Nephron (organoid): ENCODE data around the gene PDYN.

Experiments used
- H3K27ac Mint-ChIP-seq, 3 experiments: 2 replicates each; pipeline ENCODE4 v1.8.0; 2020; ENCODE audit warnings: mixed read lengths in 3 of 3, mild to moderate bottlenecking in 2 of 3, moderate library complexity in 1 of 3
- H3K27me3 Mint-ChIP-seq: 2 replicates; pipeline ENCODE4 v1.8.0; 2021; ENCODE audit warnings: low read depth, mild to moderate bottlenecking, moderate library complexity, mixed read lengths
- H3K36me3 Mint-ChIP-seq: 2 replicates; pipeline ENCODE4 v1.8.0; 2020; ENCODE audit warnings: low read depth, mixed read lengths
- H3K4me1 Mint-ChIP-seq: 2 replicates; pipeline ENCODE4 v1.8.0; 2020; ENCODE audit warnings: mixed read lengths
- H3K4me3 Mint-ChIP-seq, 3 experiments: 2 replicates each; pipeline ENCODE4 v1.8.0; 2020; ENCODE audit warnings: mild to moderate bottlenecking in 3 of 3, mixed read lengths in 3 of 3, moderate library complexity in 2 of 3
- H3K9me3 Mint-ChIP-seq: 2 replicates; pipeline ENCODE4 v1.8.0; 2020; ENCODE audit warnings: mixed read lengths
- CTCF ChIP-seq, 3 experiments: fragments of 200-600 bp; sonication (generic); IDR thresholded peaks; one replicate each; pipeline ENCODE4 v1.5.0; 2021; ENCODE audit warnings: antibody characterized with exemption in 3 of 3; ENCODE audit not compliant: unreplicated experiment in 3 of 3

Gene PDYN

GRCh38 chr20:2026514-2026913 lies 32.7 kb upstream of the PDYN start:
- no peak for TF ChIP-seq CTCF (IDR thresholded peaks at IDR 0.05; ENCODE audit: unreplicated experiment in 3 of 3)
- Mint-ChIP-seq H3K36me3 (no peaks in the 10 kb centered on the region), H3K27me3 (peaks cover 46% of the 10 kb centered on the region), H3K4me3 (no peak overlapping the region), H3K4me1 (no peaks in the 10 kb centered on the region), H3K27ac (no peak overlapping the region), H3K9me3 (no peaks in the 10 kb centered on the region)

- H3K4me3 Mint-ChIP-seq, result no peak overlapping the region
- H3K4me1 Mint-ChIP-seq, result no peaks in the 10 kb centered on the region
- H3K27me3 Mint-ChIP-seq, result peaks cover 50% of the 10 kb centered on the region
- H3K9me3 Mint-ChIP-seq, result no peaks in the 10 kb centered on the region
- no peak overlapping the region for H3K27ac Mint-ChIP-seq
- TF ChIP-seq CTCF (IDR thresholded peaks at IDR 0.05; ENCODE audit: unreplicated experiment in 3 of 3), result no peak
- H3K36me3 Mint-ChIP-seq, result no peaks in the 10 kb centered on the region
These were observed 32.1 kb upstream of the PDYN start for GRCh38 chr20:2026004-2026403.

- TF ChIP-seq CTCF (IDR thresholded peaks at IDR 0.05; ENCODE audit: unreplicated experiment in 3 of 3), result no peak
- H3K9me3 Mint-ChIP-seq, result no peaks in the 10 kb centered on the region
- H3K4me3 Mint-ChIP-seq, result no peak overlapping the region
- no peak overlapping the region for H3K27ac Mint-ChIP-seq
- H3K27me3 Mint-ChIP-seq, result peaks cover 61% of the 10 kb centered on the region
- no peaks in the 10 kb centered on the region for H3K4me1 Mint-ChIP-seq
- H3K36me3 Mint-ChIP-seq, result no peaks in the 10 kb centered on the region
These were observed 29.3 kb upstream of the PDYN start for GRCh38 chr20:2023151-2023550.

GRCh38 chr20:2022163-2022562 lies 28.3 kb upstream of the PDYN start:
- no peaks in the 10 kb centered on the region for H3K9me3 Mint-ChIP-seq

GRCh38 chr20:2010533-2010932 lies 16.7 kb upstream of the PDYN start:
- no peaks in the 10 kb centered on the region for H3K4me1 Mint-ChIP-seq
- no peak overlapping the region for H3K27ac Mint-ChIP-seq
- H3K36me3 Mint-ChIP-seq, result no peaks in the 10 kb centered on the region
- peaks cover 33% of the 10 kb centered on the region for H3K27me3 Mint-ChIP-seq
- no peak overlapping the region for H3K4me3 Mint-ChIP-seq
- no peak for TF ChIP-seq CTCF (IDR thresholded peaks at IDR 0.05; ENCODE audit: unreplicated experiment in 3 of 3)
- no peaks in the 10 kb centered on the region for H3K9me3 Mint-ChIP-seq

More at GRCh38 chr20:2022163-2022562, 28.3 kb upstream of the PDYN start:
- TF ChIP-seq CTCF (IDR thresholded peaks at IDR 0.05; ENCODE audit: unreplicated experiment in 3 of 3), result no peak
- H3K36me3 Mint-ChIP-seq, result no peaks in the 10 kb centered on the region
- no peak overlapping the region for H3K4me3 Mint-ChIP-seq
- H3K27me3 Mint-ChIP-seq, result peaks cover 65% of the 10 kb centered on the region
- H3K4me1 Mint-ChIP-seq, result no peaks in the 10 kb centered on the region
- no peak overlapping the region for H3K27ac Mint-ChIP-seq

- Mint-ChIP-seq H3K27ac (no peak overlapping the region), H3K36me3 (no peaks in the 10 kb centered on the region), H3K9me3 (no peaks in the 10 kb centered on the region), H3K4me1 (no peaks in the 10 kb centered on the region), H3K4me3 (no peak overlapping the region), H3K27me3 (peaks cover 36% of the 10 kb centered on the region)
- peak; percentile 49 to 66 (median 54) for TF ChIP-seq CTCF (IDR thresholded peaks at IDR 0.05; ENCODE audit: unreplicated experiment in 3 of 3)
These were observed 12.8 kb upstream of the PDYN start for GRCh38 chr20:2006452-2007361.
